AG09309 (cell line): Measurements from ENCODE around the gene PLSCR1.

Experiments
- DNase-seq: peaks from one replicate; pipeline ENCODE4 v3.0.0-alpha.2; 2010; ENCODE audit warnings: low read depth
- H3K4me3 ChIP-seq: 2 replicates; pipeline ENCODE4 v1.5.1; 2011; ENCODE audit warnings: mild to moderate bottlenecking, low read depth, low read length, moderate library complexity; ENCODE audit not compliant: control insufficient read depth
- TF ChIP-seq, protein P1 (sequence below): IDR thresholded peaks from 2 replicates; pipeline ENCODE4 v1.5.1; 2011; ENCODE audit warnings: mild to moderate bottlenecking, low read depth, low read length, inconsistent platforms; ENCODE audit not compliant: insufficient read depth, control insufficient read depth; ENCODE audit errors: missing control alignments

The PLSCR1 gene

DNA sequence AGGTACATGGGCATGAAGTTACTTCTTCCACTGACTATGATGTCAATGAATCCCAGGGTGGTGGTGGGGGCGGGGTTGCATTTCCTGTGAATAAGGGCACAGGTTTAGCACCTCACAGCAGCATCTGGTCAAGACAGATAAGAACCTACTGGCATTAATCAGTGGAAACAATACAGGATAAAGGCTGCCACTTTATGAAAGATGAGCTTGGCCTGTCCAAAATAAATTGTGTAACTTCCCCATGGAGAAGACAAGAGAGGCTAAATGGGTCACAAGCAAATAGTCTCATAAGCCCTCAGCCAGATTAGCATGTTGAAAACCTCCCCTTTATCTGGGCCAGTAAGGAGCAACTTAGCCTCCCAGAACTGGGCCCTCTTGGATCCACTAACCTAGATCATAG, 47.7 kb downstream of the PLSCR1 start:
- TF ChIP-seq, protein P1, sequence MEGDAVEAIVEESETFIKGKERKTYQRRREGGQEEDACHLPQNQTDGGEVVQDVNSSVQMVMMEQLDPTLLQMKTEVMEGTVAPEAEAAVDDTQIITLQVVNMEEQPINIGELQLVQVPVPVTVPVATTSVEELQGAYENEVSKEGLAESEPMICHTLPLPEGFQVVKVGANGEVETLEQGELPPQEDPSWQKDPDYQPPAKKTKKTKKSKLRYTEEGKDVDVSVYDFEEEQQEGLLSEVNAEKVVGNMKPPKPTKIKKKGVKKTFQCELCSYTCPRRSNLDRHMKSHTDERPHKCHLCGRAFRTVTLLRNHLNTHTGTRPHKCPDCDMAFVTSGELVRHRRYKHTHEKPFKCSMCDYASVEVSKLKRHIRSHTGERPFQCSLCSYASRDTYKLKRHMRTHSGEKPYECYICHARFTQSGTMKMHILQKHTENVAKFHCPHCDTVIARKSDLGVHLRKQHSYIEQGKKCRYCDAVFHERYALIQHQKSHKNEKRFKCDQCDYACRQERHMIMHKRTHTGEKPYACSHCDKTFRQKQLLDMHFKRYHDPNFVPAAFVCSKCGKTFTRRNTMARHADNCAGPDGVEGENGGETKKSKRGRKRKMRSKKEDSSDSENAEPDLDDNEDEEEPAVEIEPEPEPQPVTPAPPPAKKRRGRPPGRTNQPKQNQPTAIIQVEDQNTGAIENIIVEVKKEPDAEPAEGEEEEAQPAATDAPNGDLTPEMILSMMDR = no peak
- no peak overlapping the region for H3K4me3 ChIP-seq
- DNase-seq = no peak

DNA sequence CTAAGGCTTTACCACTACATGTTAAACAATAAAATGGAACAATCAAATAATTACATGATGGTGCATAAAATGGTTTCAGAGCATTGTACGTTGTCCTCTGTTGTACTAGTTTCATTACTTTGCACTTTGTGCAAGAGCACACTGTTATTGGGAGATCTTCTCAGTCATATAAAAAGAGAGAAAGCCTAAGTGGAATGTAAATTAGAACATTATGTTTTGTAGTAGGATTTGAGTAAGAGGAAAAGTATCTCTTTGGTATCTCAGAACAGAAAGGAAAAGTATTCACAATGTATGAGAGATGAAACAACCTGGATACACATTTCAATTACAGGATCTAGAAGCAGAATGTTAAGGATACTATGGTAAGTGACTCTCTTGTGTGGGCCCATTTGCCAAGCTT, 48.2 kb downstream of the PLSCR1 start:
- TF ChIP-seq, protein P1 = no peak
- DNase-seq = peak; percentile 21

DNA sequence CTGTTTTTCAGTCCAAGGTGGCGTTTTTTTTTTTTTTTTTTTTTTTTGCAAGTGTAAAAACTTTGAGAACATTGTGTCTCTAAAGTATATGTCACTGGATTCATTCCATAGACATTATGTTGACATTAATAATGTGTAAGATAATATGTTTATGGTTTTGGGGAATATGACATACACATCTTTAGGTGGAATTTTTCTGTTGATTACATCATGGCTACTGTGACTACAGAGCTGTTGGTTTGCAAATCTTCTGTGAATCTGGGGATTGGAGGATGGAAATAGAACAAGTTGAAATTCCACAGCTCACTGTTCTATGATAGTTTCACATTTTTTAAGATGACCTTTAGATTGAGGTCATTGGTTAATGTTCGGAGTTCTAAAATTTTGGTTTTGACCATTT, 50.6 kb downstream of the PLSCR1 start:
- TF ChIP-seq, protein P1 = no peak
- H3K4me3 ChIP-seq = no peak overlapping the region
- no peak for DNase-seq

More for the DNA sequence above, 48.2 kb downstream of the PLSCR1 start:
- no peak overlapping the region for H3K4me3 ChIP-seq

DNA sequence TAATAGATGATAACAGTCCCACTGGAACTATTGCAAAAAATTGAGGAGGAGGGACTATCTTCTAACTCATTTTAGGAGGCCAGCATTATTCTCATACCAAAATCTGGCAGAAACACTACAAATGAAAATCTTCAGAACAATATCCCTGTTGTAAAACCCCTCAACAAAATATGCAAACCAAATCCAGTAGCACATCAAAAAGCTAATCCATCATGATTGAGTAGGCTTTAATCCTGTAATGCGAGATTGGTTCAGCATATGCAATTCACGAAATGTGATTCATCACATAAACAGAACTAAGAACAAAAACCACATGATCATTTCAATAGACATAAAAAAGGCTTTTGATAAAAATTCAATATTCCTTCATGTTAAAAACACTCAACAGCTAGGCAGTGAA, 51.2 kb downstream of the PLSCR1 start:
- no peak overlapping the region for H3K4me3 ChIP-seq
- TF ChIP-seq, protein P1 = no peak
- DNase-seq = no peak

DNA sequence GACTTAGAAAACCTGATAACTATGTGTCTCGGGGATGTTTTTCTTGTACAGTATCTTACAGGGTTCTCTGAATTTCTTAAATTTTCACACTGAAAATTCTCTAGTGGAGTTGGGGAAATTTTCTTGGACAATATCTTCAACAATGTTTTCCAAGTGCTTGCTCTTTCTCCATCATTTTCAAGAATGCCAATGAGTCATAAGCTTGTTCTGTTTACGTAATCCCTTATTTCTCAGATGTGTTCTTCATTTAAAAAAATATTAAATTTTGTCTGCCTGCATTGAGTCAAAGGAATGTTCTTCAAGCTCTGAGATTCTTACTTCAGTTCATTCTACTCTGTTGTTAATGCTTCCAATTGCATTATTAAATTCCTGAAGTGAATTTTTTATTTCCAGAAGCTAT, 53.1 kb downstream of the PLSCR1 start:
- no peak overlapping the region for H3K4me3 ChIP-seq
- DNase-seq = peak; percentile 27
- TF ChIP-seq, protein P1 = no peak

DNA sequence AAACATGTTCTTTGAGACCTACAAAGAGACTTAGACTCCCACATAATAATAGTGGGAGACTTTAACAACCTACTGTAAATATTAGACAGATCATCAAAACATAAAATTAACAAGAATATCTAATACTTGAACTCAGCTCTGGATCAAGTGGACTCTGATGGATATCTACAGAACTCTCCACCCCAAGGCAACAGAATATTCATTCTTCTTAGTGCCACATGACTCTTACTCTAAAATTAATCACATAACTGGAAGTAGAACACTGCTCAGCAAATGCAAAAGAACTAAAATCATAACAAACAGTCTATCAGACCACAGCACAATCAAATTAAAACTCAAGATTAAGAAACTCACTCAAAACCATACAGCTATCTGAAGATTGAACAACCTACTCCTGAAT, 59.1 kb downstream of the PLSCR1 start:
- DNase-seq = no peak
- TF ChIP-seq, protein P1 = no peak
- no peak overlapping the region for H3K4me3 ChIP-seq
